WTC11 (cell line): ENCODE measurements around the gene PTPRH. TPM values are rescaled to one million over a fixed set of nuclear protein-coding genes. Genes with fewer than 3 reads are reported as not detected.

ENCODE experiments used
- ATAC-seq: fragments of 200-7000 bp; cut with Tn5 transposase; 2 replicates; pipeline ENCODE4 v1.10.0; 2021; ENCODE audit warnings: mild to moderate bottlenecking, moderate library complexity
- CTCF ChIA-PET: fragments of 300-600 bp; sonication (Branson Sonifier 250); formaldehyde crosslinking; loops from one replicate; lab custom pipeline; 2021; ENCODE audit warnings: antibody characterized with exemption; lab: Charles Lee
- POLR2A ChIA-PET: fragments of 350-600 bp; sonication (Branson Sonifier 250); formaldehyde crosslinking; loops from one replicate; lab custom pipeline; 2021; ENCODE audit warnings: antibody characterized with exemption; lab: Charles Lee
- DNase-seq: peaks from one replicate; pipeline ENCODE4 v3.0.0; 2021; ENCODE audit warnings: low spot score
- H3K27ac Mint-ChIP-seq: 2 replicates; pipeline ENCODE4 v1.8.0; 2021; ENCODE audit warnings: mixed read lengths
- H3K27me3 Mint-ChIP-seq: 2 replicates; pipeline ENCODE4 v1.8.0; 2021; ENCODE audit warnings: low read depth, mild to moderate bottlenecking, moderate library complexity, mixed read lengths
- H3K36me3 Mint-ChIP-seq: 2 replicates; pipeline ENCODE4 v1.8.0; 2021; ENCODE audit warnings: mixed read lengths
- H3K4me1 Mint-ChIP-seq: 2 replicates; pipeline ENCODE4 v1.8.0; 2022; ENCODE audit warnings: mixed read lengths
- H3K4me3 Mint-ChIP-seq: 2 replicates; pipeline ENCODE4 v1.8.0; 2021; ENCODE audit warnings: mild to moderate bottlenecking, moderate library complexity, mixed read lengths
- H3K9me3 Mint-ChIP-seq: 2 replicates; pipeline ENCODE4 v1.8.0; 2021; ENCODE audit warnings: mixed read lengths
- ETV6 ChIP-seq: sonication (generic); formaldehyde crosslinking; IDR thresholded peaks from 2 replicates; pipeline ENCODE4 v1.8.1; 2022; ENCODE audit warnings: mild to moderate bottlenecking, missing genetic modification reagents
- FOXK1 ChIP-seq: sonication (generic); formaldehyde crosslinking; IDR thresholded peaks from 2 replicates; pipeline ENCODE4 v1.8.0; 2022; ENCODE audit warnings: mild to moderate bottlenecking, moderate library complexity, missing genetic modification reagents
- GTF2I ChIP-seq: fragments of 250-450 bp; sonication (Bioruptor Pico); conservative IDR thresholded peaks from 2 replicates; pipeline ENCODE4 v1.4.0; 2021; ENCODE audit warnings: mild to moderate bottlenecking
- JUN ChIP-seq: sonication (generic); formaldehyde crosslinking; IDR thresholded peaks from 2 replicates; pipeline ENCODE4 v1.8.0; 2023; ENCODE audit warnings: mild to moderate bottlenecking, missing genetic modification reagents
- ZNF263 ChIP-seq: sonication (generic); formaldehyde crosslinking; IDR thresholded peaks from 2 replicates; pipeline ENCODE4 v1.8.1; 2022; ENCODE audit warnings: low read depth, mild to moderate bottlenecking, moderate library complexity, missing genetic modification reagents
- total RNA-seq: library from RNA; stranded (reverse); gene quantifications from 3 replicates; pipeline ENCODE4 v1.2.3, GENCODE V29; 2021
- TF ChIP-seq, protein P1 (sequence below): fragments of 250-450 bp; sonication (Bioruptor Pico); IDR thresholded peaks from 2 replicates; pipeline ENCODE4 v1.9.0; 2021; ENCODE audit warnings: moderate library complexity, mild to moderate bottlenecking, inconsistent platforms, borderline replicate concordance
- TF ChIP-seq, protein P2 (sequence below): sonication (generic); formaldehyde crosslinking; IDR thresholded peaks from 2 replicates; pipeline ENCODE4 v1.8.0; 2023; ENCODE audit warnings: missing genetic modification reagents
- TF ChIP-seq, protein P3 (sequence below): sonication (generic); formaldehyde crosslinking; IDR thresholded peaks from 2 replicates; pipeline ENCODE4 v1.8.1; 2023; ENCODE audit warnings: mild to moderate bottlenecking, missing genetic modification reagents, borderline replicate concordance
- TF ChIP-seq, protein P4 (sequence below): fragments of 250-450 bp; sonication (Bioruptor Pico); IDR thresholded peaks from 2 replicates; pipeline ENCODE4 v1.8.0; 2021; ENCODE audit warnings: mild to moderate bottlenecking
- TF ChIP-seq, protein P5 (sequence below): sonication (generic); formaldehyde crosslinking; IDR thresholded peaks from 2 replicates; pipeline ENCODE4 v1.8.0; 2022; ENCODE audit warnings: mild to moderate bottlenecking, missing genetic modification reagents
- TF ChIP-seq, protein P6 (sequence below): sonication (generic); formaldehyde crosslinking; IDR thresholded peaks from 2 replicates; pipeline ENCODE4 v1.8.0; 2022; ENCODE audit warnings: mild to moderate bottlenecking, missing genetic modification reagents
- TF ChIP-seq, protein P7 (sequence below): sonication (generic); formaldehyde crosslinking; IDR thresholded peaks from 2 replicates; pipeline ENCODE4 v1.8.0; 2022; ENCODE audit warnings: mild to moderate bottlenecking, missing genetic modification reagents

The PTPRH gene
- total RNA-seq, 1 experiment from 2014 or later, result 0.63 TPM

DNA sequence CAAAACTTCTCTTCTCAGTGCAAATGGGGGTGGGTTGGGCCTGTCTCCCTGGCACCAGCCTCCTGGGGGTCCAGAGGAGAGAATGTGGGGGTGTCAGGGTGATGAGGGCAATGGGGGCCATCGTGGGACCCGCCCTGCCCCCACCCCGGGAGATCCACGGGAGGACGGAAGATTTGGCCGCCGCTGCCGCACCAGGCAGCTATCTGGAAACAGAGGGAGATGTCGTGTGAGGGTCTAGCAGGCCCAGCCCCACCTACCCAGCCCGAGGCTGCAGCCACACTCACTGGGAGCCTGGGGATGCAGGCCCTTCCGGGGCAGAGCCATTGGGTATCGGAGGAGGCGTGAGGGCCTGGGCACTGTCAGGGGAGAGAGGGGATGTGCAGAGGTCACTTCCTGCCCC lies 21.0 kb upstream of the PTPRH start:
- ATAC-seq (no peak), DNase-seq (no peak)
- ChIA-PET CTCF (no interaction called here), POLR2A (no interaction called here)
- Mint-ChIP-seq H3K27ac (no peak overlapping the region), H3K4me1 (peaks cover 4% of the 10 kb centered on the region; the same call in 1 of the 2 replicates), H3K4me3 (no peak overlapping the region), H3K27me3 (no peaks in the 10 kb centered on the region), H3K36me3 (peaks cover 17% of the 10 kb centered on the region), H3K9me3 (no peaks in the 10 kb centered on the region)
- TF ChIP-seq ZNF263 (CRISPR knock-in tag) (no peak), ETV6 (CRISPR knock-in tag) (no peak), JUN (CRISPR knock-in tag) (no peak), FOXK1 (CRISPR knock-in tag) (no peak)
- TF ChIP-seq, protein P1, sequence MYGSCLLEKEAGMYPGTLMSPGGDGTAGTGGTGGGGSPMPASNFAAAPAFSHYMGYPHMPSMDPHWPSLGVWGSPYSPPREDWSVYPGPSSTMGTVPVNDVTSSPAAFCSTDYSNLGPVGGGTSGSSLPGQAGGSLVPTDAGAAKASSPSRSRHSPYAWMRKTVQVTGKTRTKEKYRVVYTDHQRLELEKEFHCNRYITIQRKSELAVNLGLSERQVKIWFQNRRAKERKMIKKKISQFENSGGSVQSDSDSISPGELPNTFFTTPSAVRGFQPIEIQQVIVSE, result no peak
- TF ChIP-seq, protein P2, sequence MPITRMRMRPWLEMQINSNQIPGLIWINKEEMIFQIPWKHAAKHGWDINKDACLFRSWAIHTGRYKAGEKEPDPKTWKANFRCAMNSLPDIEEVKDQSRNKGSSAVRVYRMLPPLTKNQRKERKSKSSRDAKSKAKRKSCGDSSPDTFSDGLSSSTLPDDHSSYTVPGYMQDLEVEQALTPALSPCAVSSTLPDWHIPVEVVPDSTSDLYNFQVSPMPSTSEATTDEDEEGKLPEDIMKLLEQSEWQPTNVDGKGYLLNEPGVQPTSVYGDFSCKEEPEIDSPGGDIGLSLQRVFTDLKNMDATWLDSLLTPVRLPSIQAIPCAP (CRISPR knock-in tag), result no peak
- TF ChIP-seq, protein P3, sequence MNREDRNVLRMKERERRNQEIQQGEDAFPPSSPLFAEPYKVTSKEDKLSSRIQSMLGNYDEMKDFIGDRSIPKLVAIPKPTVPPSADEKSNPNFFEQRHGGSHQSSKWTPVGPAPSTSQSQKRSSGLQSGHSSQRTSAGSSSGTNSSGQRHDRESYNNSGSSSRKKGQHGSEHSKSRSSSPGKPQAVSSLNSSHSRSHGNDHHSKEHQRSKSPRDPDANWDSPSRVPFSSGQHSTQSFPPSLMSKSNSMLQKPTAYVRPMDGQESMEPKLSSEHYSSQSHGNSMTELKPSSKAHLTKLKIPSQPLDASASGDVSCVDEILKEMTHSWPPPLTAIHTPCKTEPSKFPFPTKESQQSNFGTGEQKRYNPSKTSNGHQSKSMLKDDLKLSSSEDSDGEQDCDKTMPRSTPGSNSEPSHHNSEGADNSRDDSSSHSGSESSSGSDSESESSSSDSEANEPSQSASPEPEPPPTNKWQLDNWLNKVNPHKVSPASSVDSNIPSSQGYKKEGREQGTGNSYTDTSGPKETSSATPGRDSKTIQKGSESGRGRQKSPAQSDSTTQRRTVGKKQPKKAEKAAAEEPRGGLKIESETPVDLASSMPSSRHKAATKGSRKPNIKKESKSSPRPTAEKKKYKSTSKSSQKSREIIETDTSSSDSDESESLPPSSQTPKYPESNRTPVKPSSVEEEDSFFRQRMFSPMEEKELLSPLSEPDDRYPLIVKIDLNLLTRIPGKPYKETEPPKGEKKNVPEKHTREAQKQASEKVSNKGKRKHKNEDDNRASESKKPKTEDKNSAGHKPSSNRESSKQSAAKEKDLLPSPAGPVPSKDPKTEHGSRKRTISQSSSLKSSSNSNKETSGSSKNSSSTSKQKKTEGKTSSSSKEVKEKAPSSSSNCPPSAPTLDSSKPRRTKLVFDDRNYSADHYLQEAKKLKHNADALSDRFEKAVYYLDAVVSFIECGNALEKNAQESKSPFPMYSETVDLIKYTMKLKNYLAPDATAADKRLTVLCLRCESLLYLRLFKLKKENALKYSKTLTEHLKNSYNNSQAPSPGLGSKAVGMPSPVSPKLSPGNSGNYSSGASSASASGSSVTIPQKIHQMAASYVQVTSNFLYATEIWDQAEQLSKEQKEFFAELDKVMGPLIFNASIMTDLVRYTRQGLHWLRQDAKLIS (CRISPR knock-in tag), result no peak
- TF ChIP-seq, protein P4, sequence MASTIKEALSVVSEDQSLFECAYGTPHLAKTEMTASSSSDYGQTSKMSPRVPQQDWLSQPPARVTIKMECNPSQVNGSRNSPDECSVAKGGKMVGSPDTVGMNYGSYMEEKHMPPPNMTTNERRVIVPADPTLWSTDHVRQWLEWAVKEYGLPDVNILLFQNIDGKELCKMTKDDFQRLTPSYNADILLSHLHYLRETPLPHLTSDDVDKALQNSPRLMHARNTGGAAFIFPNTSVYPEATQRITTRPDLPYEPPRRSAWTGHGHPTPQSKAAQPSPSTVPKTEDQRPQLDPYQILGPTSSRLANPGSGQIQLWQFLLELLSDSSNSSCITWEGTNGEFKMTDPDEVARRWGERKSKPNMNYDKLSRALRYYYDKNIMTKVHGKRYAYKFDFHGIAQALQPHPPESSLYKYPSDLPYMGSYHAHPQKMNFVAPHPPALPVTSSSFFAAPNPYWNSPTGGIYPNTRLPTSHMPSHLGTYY, result no peak
- TF ChIP-seq, protein P5, sequence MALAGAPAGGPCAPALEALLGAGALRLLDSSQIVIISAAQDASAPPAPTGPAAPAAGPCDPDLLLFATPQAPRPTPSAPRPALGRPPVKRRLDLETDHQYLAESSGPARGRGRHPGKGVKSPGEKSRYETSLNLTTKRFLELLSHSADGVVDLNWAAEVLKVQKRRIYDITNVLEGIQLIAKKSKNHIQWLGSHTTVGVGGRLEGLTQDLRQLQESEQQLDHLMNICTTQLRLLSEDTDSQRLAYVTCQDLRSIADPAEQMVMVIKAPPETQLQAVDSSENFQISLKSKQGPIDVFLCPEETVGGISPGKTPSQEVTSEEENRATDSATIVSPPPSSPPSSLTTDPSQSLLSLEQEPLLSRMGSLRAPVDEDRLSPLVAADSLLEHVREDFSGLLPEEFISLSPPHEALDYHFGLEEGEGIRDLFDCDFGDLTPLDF (CRISPR knock-in tag), result no peak
- TF ChIP-seq, protein P6, sequence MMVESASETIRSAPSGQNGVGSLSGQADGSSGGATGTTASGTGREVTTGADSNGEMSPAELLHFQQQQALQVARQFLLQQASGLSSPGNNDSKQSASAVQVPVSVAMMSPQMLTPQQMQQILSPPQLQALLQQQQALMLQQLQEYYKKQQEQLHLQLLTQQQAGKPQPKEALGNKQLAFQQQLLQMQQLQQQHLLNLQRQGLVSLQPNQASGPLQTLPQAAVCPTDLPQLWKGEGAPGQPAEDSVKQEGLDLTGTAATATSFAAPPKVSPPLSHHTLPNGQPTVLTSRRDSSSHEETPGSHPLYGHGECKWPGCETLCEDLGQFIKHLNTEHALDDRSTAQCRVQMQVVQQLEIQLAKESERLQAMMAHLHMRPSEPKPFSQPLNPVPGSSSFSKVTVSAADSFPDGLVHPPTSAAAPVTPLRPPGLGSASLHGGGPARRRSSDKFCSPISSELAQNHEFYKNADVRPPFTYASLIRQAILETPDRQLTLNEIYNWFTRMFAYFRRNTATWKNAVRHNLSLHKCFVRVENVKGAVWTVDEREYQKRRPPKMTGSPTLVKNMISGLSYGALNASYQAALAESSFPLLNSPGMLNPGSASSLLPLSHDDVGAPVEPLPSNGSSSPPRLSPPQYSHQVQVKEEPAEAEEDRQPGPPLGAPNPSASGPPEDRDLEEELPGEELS (CRISPR knock-in tag), result no peak
- TF ChIP-seq, protein P7, sequence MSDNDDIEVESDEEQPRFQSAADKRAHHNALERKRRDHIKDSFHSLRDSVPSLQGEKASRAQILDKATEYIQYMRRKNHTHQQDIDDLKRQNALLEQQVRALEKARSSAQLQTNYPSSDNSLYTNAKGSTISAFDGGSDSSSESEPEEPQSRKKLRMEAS (CRISPR knock-in tag), result no peak

DNA sequence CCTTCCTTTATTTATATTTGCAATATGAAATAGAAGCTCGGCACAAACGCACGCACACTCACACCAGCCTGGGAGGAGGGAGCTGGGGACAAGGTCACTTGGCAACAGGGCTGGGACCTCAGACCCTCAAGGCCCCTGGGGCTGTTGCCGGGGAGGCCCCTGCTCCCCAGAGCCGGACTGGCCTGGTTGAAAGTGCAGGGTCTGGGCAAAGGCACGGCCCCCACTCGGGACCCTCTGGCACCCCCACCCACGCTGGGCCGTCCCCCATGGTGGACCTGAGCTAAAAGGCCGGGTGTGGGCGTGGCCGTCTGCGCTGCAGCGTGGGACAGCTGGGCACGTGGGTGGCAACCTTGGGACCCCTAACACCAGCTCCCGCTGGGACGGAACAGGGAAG lies 20.5 kb upstream of the PTPRH start:
- H3K4me3 Mint-ChIP-seq, result no peak overlapping the region
- peaks cover 12% of the 10 kb centered on the region for H3K36me3 Mint-ChIP-seq
- DNase-seq (no peak), ATAC-seq (no peak)
- peaks cover 4% of the 10 kb centered on the region; the same call in 1 of the 2 replicates for H3K4me1 Mint-ChIP-seq
- no peaks in the 10 kb centered on the region for H3K9me3 Mint-ChIP-seq
- TF ChIP-seq GTF2I (CRISPR knock-in tag), result no peak
- H3K27me3 Mint-ChIP-seq, result no peaks in the 10 kb centered on the region
- no peak overlapping the region for H3K27ac Mint-ChIP-seq
- ChIA-PET POLR2A (interaction anchor here (0.6 kb wide), 1 partner anchor 99 kb away, joined by 5 read pairs; no protein-coding TSS in a partner anchor), CTCF (no interaction called here)
